NOMO-1 (cell line): ENCODE results near the gene KCTD13.
"Not testable (repeated sequence)": the region's sequence is repeated elsewhere in the genome, so short reads cannot be mapped to it uniquely, and the experiment has no call there.

Experiments
- DNase-seq, 2 experiments: peaks; one replicate each; lab custom pipeline; 2025; ENCODE audit not compliant: unreplicated experiment in 2 of 2; lab: John Stamatoyannopoulos, UW

KCTD13 gene

DNA sequence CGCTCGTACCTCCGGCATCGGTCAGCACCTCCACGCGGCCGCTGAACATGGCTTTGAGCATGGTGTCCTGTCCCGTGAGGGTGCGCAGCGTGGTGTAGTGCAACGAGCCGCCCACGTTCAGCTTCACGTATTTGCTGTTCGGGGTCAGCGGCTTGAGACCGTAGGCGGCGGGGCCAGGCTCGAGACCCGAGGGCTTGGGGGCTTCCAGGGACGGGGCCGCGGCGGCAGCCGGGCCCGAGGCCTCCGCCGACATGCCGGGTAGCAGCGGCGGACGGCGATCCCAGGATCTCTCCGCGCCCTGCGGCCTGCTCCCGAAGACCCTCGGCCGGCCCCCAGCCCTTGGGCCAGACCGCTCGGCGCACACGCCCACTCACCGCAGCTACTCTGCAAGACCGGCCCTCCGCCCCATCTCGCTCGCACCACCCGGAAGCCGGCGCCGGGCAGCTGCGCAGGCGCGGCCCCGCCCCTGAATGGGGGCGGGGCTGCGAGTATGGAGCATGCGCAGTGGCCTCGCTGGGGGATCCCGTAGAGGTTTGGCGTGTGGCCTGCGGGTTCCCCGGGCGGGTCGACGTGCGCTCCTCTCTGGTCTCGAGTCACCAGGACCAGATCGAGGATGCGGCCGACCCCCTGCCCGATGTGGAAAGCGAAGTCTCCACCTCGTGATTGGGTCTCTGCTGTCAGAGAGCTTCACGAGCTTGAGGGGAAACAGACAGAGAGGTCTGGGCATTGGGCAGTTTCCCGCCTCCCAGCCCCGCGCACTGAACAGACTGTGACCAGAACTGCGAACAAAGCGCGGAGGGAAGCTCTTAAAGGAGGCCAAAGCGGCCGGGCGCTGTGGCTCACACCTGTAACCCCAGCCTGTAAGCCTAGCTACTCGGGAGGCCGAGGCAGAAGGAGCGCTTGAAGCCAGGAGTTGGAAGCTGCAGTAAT is at the start of gene KCTD13:
Gene KCTD13, minus strand, starts transcription at position 446 of the 930 bp plus-strand sequence. Its CDS starts 193 bp downstream, at position 253.
- peak; percentile 76 to 79 for DNase-seq

- DNase-seq = no peak
Observed at GRCh38 chr16:29975134-29975538, 49.1 kb upstream of the KCTD13 start.

DNA sequence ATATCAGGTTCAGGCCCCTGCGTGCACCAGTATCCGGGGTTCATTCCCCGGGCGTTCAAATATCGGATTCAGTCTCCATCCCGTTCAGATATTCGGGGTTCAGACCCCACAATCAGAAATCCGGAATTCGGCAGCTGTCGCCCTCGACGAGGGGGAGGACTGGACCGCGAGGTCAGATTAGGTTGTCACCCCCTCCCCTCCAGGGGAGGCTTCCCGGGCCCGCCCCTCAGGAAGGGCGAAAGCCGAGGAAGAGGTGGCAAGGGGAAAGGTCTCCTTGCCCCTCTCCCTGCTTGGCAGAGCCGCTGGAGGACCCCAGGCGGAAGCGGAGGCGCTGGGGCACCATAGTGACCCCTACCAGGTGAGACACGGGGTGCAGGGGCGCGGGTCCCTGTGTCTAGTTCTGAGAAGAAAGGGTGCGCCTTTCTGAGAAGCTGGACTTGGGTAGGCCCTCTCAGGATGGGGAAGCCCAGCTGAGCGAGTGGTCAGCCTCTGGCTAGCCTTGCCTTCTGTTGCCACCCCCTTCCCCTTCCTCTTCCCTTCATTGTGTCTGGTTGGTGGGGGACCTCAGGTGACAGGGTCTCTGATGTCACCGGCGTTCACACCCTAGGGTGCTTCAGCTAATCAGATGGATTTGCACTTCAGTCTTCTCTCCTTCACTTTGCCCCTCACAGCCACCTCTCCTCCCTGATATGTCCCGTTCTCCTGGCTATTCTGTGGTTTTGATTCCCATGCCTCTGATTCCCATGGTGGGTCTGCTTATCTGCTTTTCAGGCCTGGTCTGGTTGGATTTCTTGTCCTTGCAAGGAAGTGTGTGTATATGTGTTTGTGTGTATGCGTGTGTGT is 48.5 kb upstream of the KCTD13 start:
- peak; percentile 11 to 18 for DNase-seq

GRCh38 chr16:29973384-29974246 is 47.6 kb upstream of the KCTD13 start, which contains the start of gene TAOK2:
Gene TAOK2 (plus strand): TSS chr16:29973868. CDS start chr16:29977773, 3,905 bp downstream.
- DNase-seq = peak; percentile 98 to 99

- no peak for DNase-seq
Observed at GRCh38 chr16:29972992-29973383, 47.0 kb upstream of the KCTD13 start.

- DNase-seq = no peak
Observed at GRCh38 chr16:29972500-29972899, 46.5 kb upstream of the KCTD13 start.

DNA sequence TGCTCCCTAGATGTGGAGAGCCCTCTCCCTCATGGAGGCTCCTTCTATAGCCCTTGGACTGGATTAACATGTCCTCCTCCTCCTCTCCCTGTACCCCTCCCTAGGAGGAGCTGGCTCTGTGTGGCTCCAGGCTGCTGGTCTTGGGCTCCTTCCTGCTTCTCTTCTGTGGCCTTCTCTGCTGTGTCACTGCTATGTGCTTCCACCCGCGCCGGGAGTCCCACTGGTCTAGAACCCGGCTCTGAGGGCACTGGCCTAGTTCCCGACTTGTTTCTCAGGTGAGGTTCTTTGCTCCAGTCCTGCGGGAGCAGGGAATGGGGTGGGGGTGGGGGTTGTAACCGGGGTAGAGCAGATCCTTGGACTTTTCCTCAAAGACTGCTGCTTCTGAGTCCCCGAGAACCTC is 45.3 kb upstream of the KCTD13 start:
- DNase-seq = no peak

GRCh38 chr16:29968205-29968604 is 42.2 kb upstream of the KCTD13 start:
- no peak for DNase-seq

DNA sequence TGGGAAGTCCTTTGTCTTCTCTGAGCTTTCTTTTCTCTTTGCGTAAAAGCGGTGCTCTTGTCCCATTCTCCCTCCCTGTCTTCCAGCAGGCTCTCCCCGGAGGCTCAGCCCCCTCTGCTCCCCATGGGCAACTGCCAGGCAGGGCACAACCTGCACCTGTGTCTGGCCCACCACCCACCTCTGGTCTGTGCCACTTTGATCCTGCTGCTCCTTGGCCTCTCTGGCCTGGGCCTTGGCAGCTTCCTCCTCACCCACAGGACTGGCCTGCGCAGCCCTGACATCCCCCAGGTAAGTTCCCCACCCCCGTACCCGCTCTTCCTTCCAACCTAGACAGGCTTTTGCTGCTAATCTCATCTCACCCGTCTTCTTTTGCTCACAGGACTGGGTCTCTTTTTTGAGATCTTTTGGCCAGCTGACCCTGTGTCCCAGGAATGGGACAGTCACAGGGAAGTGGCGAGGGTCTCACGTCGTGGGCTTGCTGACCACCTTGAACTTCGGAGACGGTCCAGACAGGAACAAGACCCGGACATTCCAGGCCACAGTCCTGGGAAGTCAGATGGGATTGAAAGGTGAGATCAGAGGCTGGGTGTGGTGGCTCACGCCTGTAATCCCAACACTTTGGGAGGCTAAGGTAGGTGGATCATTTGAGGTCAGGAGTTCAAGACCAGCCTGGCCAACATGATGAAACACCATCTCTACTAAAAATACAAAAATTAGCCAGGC is 37.2 kb upstream of the KCTD13 start:
- no peak for DNase-seq

- peak; percentile 11 to 43 for DNase-seq
Observed at GRCh38 chr16:29962344-29962994, 36.4 kb upstream of the KCTD13 start.

DNA sequence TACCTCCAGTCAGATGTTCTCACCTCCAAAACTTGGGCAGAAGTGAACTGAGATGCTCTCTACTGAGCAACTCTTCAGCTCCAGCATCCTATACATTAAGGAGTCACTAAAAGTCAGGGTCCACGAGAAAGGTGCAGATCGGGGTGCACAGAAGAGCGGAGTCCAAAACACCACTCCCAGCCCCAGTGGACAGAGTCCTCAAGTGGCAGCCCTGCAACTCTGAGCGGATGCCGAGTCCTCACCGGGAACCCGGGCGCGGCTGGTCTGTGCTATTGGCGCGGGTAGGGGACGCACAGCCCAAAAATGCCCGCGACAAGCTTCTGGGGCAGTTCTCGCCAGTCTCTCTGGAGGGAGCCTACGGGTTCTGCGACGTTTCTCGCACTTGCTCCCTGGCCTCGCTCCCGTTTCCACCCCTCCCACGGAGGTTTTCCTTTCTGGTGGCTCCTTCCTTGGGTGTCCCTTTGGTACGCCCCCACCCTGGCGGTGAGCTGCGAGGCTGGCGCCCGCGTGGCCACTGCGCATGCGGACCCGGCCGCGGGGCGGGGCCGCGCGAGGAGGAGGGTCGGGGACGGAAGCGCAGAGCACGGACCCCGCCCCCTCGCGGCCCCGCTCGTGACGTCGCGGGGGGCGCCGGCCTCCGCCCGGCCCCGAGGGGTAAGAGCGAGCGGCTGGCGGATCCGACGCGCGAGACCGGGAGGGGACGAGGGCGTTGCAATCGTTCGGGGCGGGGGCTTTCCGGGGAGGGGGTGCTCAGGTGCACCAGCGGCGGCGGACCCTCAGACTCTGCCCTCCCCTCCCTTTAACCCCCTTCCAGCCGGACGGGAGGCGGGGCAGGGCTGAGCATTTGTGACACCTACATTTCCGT is 35.7 kb upstream of the KCTD13 start, which contains the start of gene TMEM219:
Gene TMEM219, plus strand, starts transcription at position 601 of the 865 bp plus-strand sequence. CDS start 1,065 bp downstream, outside the sequence.
- peak; percentile 79 to 92 for DNase-seq

DNA sequence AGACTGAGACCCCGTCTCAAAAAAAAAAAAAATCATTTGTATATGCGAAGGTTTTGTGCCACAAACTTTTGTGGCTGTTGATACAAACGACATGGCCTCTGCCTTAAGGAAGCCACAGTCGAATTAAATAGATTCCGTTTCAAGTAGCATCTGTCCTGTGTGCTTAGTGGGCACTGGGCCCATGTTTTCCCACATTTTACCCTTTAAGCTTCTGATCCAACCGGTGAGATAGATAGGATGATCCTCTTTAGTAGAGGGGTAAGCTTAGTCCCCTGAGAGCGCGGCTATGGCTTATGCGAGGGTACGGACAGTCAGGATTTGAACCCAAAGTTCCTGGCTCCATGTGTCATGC is 35.1 kb upstream of the KCTD13 start:
- DNase-seq = no peak

GRCh38 chr16:29959821-29960220 is 33.8 kb upstream of the KCTD13 start:
- not testable (repeated sequence) for DNase-seq

GRCh38 chr16:29959293-29959692 is 33.3 kb upstream of the KCTD13 start:
- DNase-seq = no peak

DNA sequence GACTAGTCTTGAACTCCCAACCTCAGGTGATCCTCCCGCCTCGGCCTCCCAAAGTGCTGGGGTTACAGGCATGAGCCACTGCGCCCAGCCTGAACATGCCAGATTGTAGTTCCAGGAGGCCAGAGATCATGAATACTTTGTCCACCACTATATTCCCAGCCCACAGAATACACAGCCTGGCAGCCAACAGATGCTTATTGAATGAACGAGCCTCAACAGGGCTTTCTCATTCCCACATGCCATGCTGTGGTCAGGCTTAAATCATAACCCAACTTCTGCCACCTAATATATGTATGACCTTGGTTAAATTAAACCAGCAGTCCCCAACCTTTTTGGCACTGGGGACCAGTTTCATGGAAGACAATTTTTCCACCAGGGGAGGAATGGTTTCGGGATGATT is 32.7 kb upstream of the KCTD13 start:
- no peak for DNase-seq

DNA sequence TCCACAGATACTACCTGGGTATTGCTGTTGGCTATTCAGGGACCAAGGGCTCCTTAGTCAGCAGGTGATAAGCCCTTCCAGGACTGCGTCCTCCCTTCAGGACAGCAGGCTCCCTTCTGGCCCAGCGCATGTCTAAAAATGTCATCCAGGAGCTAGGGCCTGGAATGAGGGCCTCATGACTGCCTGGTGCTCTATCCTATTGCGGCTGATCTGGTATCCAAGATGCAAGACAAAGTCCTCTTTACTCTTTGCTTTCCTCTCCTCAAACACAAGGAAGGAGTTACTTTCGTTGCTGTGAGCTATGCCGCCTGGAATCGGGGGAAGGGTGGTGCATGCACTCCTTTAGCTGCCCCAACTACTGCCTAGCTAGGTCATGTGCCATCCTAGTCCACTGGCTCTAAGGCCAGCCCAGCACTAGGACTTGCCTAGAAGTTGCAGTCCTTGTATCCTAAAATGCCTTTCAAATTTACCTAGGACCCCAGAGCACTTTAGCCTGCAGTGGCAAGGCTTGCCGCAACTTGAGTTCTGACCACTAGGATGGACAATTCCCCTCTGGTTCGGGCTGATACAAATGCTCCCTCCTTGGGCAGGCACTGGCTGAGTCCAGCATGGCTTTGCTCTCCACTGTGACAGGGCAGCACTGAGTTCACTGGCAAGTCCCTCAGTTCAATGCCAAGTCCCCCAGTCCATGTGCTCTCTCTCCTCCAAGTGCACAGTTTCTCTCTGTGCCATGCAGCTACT is 25.8 kb upstream of the KCTD13 start:
- DNase-seq = no peak

DNA sequence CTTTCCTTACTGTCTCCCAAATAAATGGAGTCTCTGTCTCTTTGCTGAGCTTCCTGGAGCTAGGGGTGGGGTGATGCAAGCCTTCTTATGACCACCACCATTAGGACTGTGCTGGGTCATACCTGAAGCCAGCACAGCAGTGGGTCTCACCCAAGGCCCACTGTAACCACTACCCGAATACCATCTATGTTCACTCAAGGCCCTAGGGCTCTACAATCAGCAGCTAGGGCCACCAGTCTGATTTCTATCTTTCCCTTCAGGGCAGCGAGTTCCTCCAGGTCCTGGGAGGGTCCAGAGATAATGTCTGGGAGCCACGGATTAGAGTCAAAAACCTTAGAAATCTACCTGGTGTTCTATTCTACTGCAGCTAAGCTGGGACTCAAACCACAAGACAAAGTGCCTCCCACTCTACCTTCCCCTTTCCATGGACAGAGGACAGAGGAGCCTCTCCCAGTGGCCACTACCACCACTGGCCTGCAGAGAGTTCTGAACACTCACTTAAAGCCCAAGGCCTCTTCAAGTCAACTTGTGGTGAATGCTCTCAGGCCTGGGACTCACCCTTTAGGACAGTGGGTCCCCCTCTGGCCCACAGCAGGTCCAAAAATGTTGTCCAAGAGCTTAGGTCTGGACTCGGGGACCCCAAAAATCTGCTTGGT is 24.9 kb upstream of the KCTD13 start:
- no peak for DNase-seq
